ENCODE data around the gene TMEM52. TPM values are rescaled to one million over a fixed set of nuclear protein-coding genes. Genes with fewer than 3 reads are reported as not detected.
"Not testable (repeated sequence)": the region's sequence is repeated elsewhere in the genome, so short reads cannot be mapped to it uniquely, and the experiment has no call there.

Gene TMEM52
- total RNA-seq, 2 experiments from 2014 or later: not detected

- POLR2A ChIA-PET: no interaction called here
- Mint-ChIP-seq H3K27ac (no peak overlapping the region), H3K27me3 (no peaks in the 10 kb centered on the region), H3K4me1 (peaks cover 2% of the 10 kb centered on the region), H3K36me3 (no peaks in the 10 kb centered on the region), H3K9me3 (no peaks in the 10 kb centered on the region), H3K4me3 (no peak overlapping the region)
- DNase-seq: no peak
- ATAC-seq (ENCODE audit: low read depth): no peak
Observed at GRCh38 chr1:1941868-1942752, 23.0 kb upstream of the TMEM52 start.

DNA sequence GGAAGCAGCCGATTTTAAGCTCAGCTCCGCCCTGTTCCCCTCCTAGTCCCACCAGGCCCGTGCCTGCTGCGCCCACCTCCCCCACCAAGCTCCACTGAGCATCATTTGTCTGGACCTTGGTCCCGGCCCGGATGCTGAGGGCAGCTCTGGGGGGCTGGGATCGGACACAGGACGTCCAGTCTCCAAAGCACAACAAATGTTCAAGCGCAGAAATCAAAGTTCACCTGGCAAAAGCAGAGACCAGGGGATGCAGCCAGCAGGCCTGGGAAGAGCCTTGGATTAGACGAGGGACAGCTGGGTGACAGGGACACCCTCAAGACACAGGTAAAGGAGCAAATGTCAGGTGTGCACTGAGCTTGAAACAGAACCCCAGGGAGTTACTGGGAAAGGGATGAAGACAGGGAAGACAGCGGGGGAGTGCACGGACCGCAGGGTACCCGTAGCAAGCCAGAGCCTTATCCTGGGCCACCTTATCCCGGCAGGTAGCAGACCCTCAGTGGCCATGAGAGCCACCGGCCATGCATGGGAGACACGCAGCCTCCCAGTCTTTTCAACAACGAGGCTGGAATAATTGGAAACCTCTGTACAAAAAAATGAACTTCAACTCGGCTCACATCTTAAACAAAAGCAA lies 22.2 kb upstream of the TMEM52 start:
- DNase-seq: no peak
- Mint-ChIP-seq H3K4me3 (no peak overlapping the region), H3K9me3 (no peaks in the 10 kb centered on the region), H3K27me3 (no peaks in the 10 kb centered on the region), H3K36me3 (no peaks in the 10 kb centered on the region), H3K27ac (no peak overlapping the region), H3K4me1 (peaks cover 2% of the 10 kb centered on the region)
- POLR2A ChIA-PET: interaction anchor here (0.5 kb wide), 1 partner anchor 276 kb away, joined by 7 read pairs; no protein-coding TSS in a partner anchor
- no peak for ATAC-seq (ENCODE audit: low read depth)

DNA sequence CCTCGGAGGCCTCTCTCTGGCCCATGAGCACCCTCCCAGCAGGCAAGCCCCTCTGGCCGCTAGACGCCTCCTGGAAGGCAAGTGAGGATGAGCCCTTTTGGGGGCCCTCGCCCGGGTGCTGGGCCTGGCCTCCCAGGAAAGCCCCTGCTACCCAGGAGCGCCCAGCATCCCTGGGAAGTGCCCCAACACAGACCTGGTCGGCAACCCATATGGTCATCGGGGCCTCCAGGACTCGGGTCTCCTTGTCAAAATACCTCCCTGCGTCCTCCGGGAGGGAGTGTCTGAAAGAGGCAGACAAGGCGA lies 21.0 kb upstream of the TMEM52 start:
- DNase-seq (no peak), ATAC-seq (ENCODE audit: low read depth) (no peak)
- H3K4me3 Mint-ChIP-seq: no peak overlapping the region
- POLR2A ChIA-PET: no interaction called here
- H3K36me3 Mint-ChIP-seq: no peaks in the 10 kb centered on the region
- H3K9me3 Mint-ChIP-seq: peaks cover 6% of the 10 kb centered on the region
- H3K27ac Mint-ChIP-seq: no peak overlapping the region
- H3K27me3 Mint-ChIP-seq: no peaks in the 10 kb centered on the region
- peaks cover 2% of the 10 kb centered on the region for H3K4me1 Mint-ChIP-seq

DNA sequence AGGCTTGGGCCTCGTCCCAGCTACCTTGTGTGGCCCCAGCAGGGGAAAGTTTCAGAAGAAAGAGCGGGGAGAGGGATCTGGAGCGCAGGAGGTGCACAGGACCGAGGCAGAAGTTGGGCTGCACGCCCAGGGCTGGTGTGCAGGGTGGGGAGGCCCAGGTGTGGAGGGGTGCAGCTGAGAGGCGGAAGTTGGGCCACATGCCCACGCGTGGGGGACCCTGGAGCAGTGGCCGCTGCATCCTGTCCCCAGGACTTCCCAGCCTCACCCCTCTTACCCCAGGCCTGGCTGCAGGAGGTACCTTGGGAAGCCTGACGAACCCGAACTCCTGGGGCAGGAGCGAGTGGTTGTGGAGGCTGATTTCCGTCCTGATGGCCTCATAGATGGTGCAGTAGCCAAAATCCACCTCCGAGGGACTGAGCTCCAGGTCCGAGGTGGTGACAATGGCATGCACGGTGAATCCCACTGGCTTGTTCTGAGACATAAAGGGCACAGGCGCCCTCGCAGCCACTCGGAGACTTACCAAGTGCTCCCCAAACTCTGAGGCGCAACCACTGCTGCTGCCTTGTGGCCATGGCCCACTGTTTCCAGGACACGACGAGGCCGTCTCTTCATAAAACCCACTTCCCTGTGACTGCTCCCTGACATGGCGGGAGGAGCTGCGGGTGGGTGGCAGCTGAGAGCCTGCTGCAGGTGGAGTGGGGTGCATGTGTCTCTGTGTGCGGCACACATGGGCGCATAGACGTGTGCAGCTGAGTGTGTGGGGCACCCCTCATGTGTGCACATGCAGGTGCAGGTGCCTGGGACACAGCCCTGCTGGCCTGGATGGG lies 20.4 kb upstream of the TMEM52 start:
- peaks cover 2% of the 10 kb centered on the region for H3K4me1 Mint-ChIP-seq
- H3K27ac Mint-ChIP-seq: no peak overlapping the region
- H3K4me3 Mint-ChIP-seq: no peak overlapping the region
- ATAC-seq (ENCODE audit: low read depth) (no peak), DNase-seq (no peak)
- H3K9me3 Mint-ChIP-seq: peaks cover 7% of the 10 kb centered on the region
- no peaks in the 10 kb centered on the region for H3K36me3 Mint-ChIP-seq
- H3K27me3 Mint-ChIP-seq: no peaks in the 10 kb centered on the region
- POLR2A ChIA-PET: no interaction called here

GRCh38 chr1:1938613-1939295 lies 19.7 kb upstream of the TMEM52 start:
- no peak for ATAC-seq (ENCODE audit: low read depth)
- POLR2A ChIA-PET: no interaction called here
- peaks cover 13% of the 10 kb centered on the region for H3K9me3 Mint-ChIP-seq

DNA sequence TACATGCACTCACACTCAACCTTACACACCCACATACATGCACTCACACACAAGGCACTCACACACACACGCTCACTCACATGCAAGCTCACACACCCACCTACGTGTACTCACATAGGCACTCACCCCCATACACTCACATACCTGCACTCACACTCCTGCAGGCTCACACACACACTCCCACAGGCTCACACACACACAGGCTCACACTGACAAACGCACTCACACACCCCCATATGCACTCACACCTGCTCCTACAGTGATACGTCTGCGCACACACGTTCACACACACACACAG lies 19.1 kb upstream of the TMEM52 start:
- H3K27ac Mint-ChIP-seq: no peak overlapping the region
- no peak for DNase-seq
- no peaks in the 10 kb centered on the region for H3K27me3 Mint-ChIP-seq
- no peaks in the 10 kb centered on the region for H3K4me1 Mint-ChIP-seq
- no peak for ATAC-seq (ENCODE audit: low read depth)
- H3K4me3 Mint-ChIP-seq: no peak overlapping the region
- H3K36me3 Mint-ChIP-seq: no peaks in the 10 kb centered on the region
- H3K9me3 Mint-ChIP-seq: peaks cover 17% of the 10 kb centered on the region
- POLR2A ChIA-PET: no interaction called here

More at GRCh38 chr1:1938613-1939295, 19.7 kb upstream of the TMEM52 start:
- DNase-seq: no peak
- H3K27ac Mint-ChIP-seq: no peak overlapping the region
- no peaks in the 10 kb centered on the region for H3K27me3 Mint-ChIP-seq
- H3K4me3 Mint-ChIP-seq: no peak overlapping the region
- no peaks in the 10 kb centered on the region for H3K36me3 Mint-ChIP-seq
- peaks cover under 1% of the 10 kb centered on the region for H3K4me1 Mint-ChIP-seq

DNA sequence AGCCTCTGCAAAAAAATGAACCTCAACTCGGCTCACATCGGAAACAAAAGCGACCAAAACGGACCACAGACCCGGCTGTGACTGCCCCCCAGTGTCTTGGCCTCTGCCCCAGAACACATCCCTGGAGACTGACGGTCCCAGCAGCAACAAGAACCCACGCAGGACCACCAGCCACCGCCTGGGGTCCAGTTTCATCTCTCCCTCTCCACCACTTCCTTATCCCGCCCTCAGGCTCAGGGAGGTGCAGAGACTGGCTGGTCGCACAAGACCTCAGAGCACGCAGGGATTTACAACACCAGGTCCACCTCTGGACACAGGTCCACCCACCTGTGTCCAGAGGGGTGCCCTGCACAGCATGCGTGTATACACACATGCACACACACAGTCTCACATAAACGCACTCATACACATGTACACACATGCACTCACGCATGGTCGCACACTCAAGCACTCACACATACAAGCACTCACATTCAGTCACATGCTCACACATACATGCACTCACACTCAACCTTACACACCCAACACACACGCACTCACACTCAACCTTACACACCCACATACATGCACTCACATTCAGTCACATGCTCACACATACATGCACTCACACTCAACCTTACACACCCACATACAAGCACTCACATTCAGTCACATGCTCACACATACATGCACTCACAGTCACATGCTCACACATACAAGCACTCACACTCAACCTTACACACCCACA lies 18.6 kb upstream of the TMEM52 start:
- Mint-ChIP-seq H3K27me3 (no peaks in the 10 kb centered on the region), H3K36me3 (no peaks in the 10 kb centered on the region), H3K4me1 (no peaks in the 10 kb centered on the region), H3K27ac (no peak overlapping the region), H3K4me3 (no peak overlapping the region), H3K9me3 (peaks cover 17% of the 10 kb centered on the region)
- no peak for ATAC-seq (ENCODE audit: low read depth)
- POLR2A ChIA-PET: no interaction called here
- DNase-seq: no peak

DNA sequence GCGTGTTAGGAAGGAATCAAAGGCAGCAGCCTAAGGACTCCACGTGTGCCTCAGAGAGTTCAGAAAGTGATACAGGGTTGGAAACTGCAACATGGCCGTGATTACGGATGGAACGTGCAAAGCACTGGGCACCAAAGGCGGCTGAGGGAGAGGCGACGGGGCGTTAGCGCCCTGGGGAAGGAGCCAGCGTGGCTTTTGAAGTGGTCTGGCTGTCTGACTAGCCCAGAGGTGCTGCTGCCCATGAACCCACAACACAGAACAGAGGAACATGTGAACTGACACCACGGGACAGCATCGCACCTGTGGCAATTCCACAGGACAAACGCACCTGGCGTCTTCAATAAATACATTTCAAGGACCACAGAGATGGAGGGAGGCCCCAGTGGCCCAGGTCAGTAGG lies 18.0 kb upstream of the TMEM52 start:
- no peak overlapping the region for H3K4me3 Mint-ChIP-seq
- no peak for DNase-seq
- POLR2A ChIA-PET: no interaction called here
- H3K27ac Mint-ChIP-seq: no peak overlapping the region
- peaks cover 17% of the 10 kb centered on the region for H3K9me3 Mint-ChIP-seq
- H3K27me3 Mint-ChIP-seq: no peaks in the 10 kb centered on the region
- no peaks in the 10 kb centered on the region for H3K4me1 Mint-ChIP-seq
- no peaks in the 10 kb centered on the region for H3K36me3 Mint-ChIP-seq
- ATAC-seq (ENCODE audit: low read depth): no peak

- peaks cover 17% of the 10 kb centered on the region for H3K9me3 Mint-ChIP-seq
- H3K4me3 Mint-ChIP-seq; POLR2A ChIA-PET; ATAC-seq (ENCODE audit: low read depth); H3K27ac Mint-ChIP-seq; H3K4me1 Mint-ChIP-seq; H3K27me3 Mint-ChIP-seq; DNase-seq; H3K36me3 Mint-ChIP-seq: not testable (repeated sequence)
Observed at GRCh38 chr1:1934848-1935247, 15.8 kb upstream of the TMEM52 start.

DNA sequence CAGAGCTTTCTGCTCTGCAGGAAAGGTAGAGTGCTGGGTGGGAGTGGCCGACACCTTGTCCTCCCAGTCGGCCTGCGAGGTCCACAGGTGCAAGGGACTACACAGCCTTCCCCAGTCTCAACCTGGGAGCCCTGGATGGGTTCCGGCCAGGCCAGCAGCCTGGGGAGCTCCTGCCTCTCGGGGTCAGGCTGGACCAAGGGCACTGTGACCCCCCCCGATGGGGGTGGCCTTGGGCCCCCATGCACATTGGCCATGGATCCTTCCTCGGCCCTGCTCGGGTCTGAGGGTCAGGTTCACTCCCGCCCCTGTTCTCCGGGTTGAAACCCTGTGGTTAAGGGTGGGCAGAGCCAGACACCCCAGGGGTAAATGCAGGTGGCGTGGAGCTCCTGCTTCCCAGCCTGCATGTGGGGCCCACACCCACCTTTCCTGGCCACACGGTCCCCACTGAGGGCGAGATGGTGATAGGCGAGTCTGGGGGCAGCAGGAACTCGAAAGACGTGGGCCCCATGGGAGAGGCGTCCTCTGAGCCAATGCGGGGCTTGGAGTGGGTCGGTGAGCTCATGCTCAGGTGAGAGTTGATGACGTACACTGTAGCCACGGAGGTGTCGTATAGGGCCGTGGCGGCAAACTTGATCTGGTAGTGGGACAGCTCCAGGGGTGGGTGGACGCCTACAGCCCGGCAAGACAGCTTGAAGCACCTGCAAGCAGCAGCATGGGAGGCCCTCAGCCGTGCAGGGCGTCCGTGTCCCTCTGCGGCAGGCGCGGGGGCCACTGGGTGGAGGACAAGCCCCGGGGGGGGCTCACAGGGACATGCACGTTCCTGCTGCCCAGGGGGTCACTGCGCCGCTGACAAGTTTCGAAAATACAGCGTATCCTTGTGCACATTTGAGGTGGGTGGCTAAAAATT lies 10.8 kb upstream of the TMEM52 start:
- H3K27ac Mint-ChIP-seq: no peak overlapping the region
- peaks cover 11% of the 10 kb centered on the region for H3K9me3 Mint-ChIP-seq
- DNase-seq (no peak), ATAC-seq (ENCODE audit: low read depth) (no peak)
- POLR2A ChIA-PET: no interaction called here
- no peaks in the 10 kb centered on the region for H3K4me1 Mint-ChIP-seq
- no peak overlapping the region for H3K4me3 Mint-ChIP-seq
- no peaks in the 10 kb centered on the region for H3K36me3 Mint-ChIP-seq
- H3K27me3 Mint-ChIP-seq: no peaks in the 10 kb centered on the region

GRCh38 chr1:1929102-1929638 lies 10.1 kb upstream of the TMEM52 start:
- DNase-seq (no peak), ATAC-seq (ENCODE audit: low read depth) (no peak)
- Mint-ChIP-seq H3K27ac (no peak overlapping the region), H3K9me3 (peaks cover 6% of the 10 kb centered on the region), H3K4me3 (no peak overlapping the region), H3K4me1 (no peaks in the 10 kb centered on the region), H3K27me3 (no peaks in the 10 kb centered on the region), H3K36me3 (no peaks in the 10 kb centered on the region)
- POLR2A ChIA-PET: no interaction called here

Data from activated naive CD8-positive, alpha-beta T cell treated with anti-CD3 and anti-CD28 coated beads, Interleukin-2, amount 10 ng/mL, durations not matched to agents 7 days and 5 days (primary cell).